Panc1 (cell line): ENCODE data around the gene DPH3. TPM values are rescaled to one million over a fixed set of nuclear protein-coding genes. Genes with fewer than 3 reads are reported as not detected.

Source experiments
- ATAC-seq: fragments of 200-7000 bp; cut with Tn5 transposase; 2 replicates; pipeline ENCODE4 v1.9.1; 2020; ENCODE audit warnings: mild to moderate bottlenecking, moderate library complexity
- BruUV-seq: library from RNA; stranded (reverse); fragments of 400-500 nt; replicated peaks from 2 replicates; lab custom pipeline; 2021; lab: Mats Ljungman, UMichigan
- CTCF ChIA-PET: fragments of 300-600 bp; sonication (Branson Sonifier 250); formaldehyde crosslinking; loops from one replicate; lab custom pipeline; 2022; ENCODE audit warnings: antibody characterized with exemption; lab: Charles Lee
- POLR2A ChIA-PET: fragments of 300-600 bp; sonication (Branson Sonifier 250); formaldehyde crosslinking; loops from one replicate; lab custom pipeline; 2022; ENCODE audit warnings: antibody characterized with exemption; lab: Charles Lee
- DNase-seq: peaks from one replicate; pipeline ENCODE4 v3.0.0-alpha.2; 2010; ENCODE audit warnings: low read depth, low spot score
- H3K27ac ChIP-seq: 2 replicates; pipeline ENCODE4 v1.5.1; 2011; ENCODE audit warnings: mild to moderate bottlenecking, low read length, inconsistent platforms
- H3K27me3 ChIP-seq: fragments of 200-500 bp; sonication (Bioruptor generic); 2 replicates; pipeline ENCODE4 v1.6.0; 2014; ENCODE audit warnings: low read length, inconsistent platforms; ENCODE audit not compliant: control insufficient read depth, insufficient read depth
- H3K36me3 ChIP-seq: fragments of 200-500 bp; sonication (Bioruptor generic); 2 replicates; pipeline ENCODE4 v1.5.1; 2014; ENCODE audit warnings: inconsistent platforms, mild to moderate bottlenecking, low read length, moderate library complexity; ENCODE audit not compliant: control insufficient read depth, insufficient read depth
- H3K4me1 ChIP-seq: 2 replicates; pipeline ENCODE4 v1.5.1; 2011; ENCODE audit warnings: inconsistent platforms, mild to moderate bottlenecking, low read length, moderate library complexity; ENCODE audit not compliant: control insufficient read depth, insufficient read depth
- H3K4me3 ChIP-seq, 2 experiments: 2 replicates each; pipeline ENCODE4 v1.5.1; 2011 to 2012; ENCODE audit warnings: low read depth in 2 of 2, low read length in 2 of 2, mild to moderate bottlenecking in 2 of 2, inconsistent platforms in 1 of 2, moderate library complexity in 1 of 2
- H3K9me3 ChIP-seq: fragments of 200-500 bp; sonication (Bioruptor generic); 2 replicates; pipeline ENCODE4 v1.5.1; 2014; ENCODE audit warnings: low read depth, mild to moderate bottlenecking, inconsistent platforms, low read length, moderate library complexity; ENCODE audit not compliant: control insufficient read depth, insufficient read depth
- CTCF ChIP-seq: fragments of 450-650 bp; IDR thresholded peaks from 2 replicates; pipeline ENCODE4 v1.5.1; 2017; ENCODE audit warnings: mild to moderate bottlenecking
- POLR2AphosphoS5 ChIP-seq: IDR thresholded peaks from 2 replicates; pipeline ENCODE4 v1.6.1; 2012; ENCODE audit warnings: mild to moderate bottlenecking, low read depth, low read length, moderate library complexity
- REST ChIP-seq, 2 experiments: IDR thresholded peaks; 2 replicates each; pipeline ENCODE4 v1.6.1; 2011 to 2012; ENCODE audit warnings: low read depth in 2 of 2, control low read depth in 1 of 2, low read length in 1 of 2, mild to moderate bottlenecking in 1 of 2, moderate library complexity in 1 of 2; ENCODE audit not compliant: insufficient read depth in 1 of 2
- SIN3A ChIP-seq: IDR thresholded peaks from 2 replicates; pipeline ENCODE4 v1.6.1; 2012; ENCODE audit warnings: low read depth, mild to moderate bottlenecking, low read length, moderate library complexity, borderline replicate concordance; ENCODE audit not compliant: insufficient read depth
- TCF7L2 ChIP-seq: IDR thresholded peaks from 2 replicates; pipeline ENCODE4 v1.6.1; 2011; ENCODE audit warnings: mild to moderate bottlenecking, low read depth, low read length, inconsistent platforms
- in situ Hi-C: cut with HindIII; loops from 2 replicates; pipeline ENCODE4 v1.10.0; 2016; ENCODE audit warnings: low sequenced_read_pairs, low pct_unique_long_range_greater_than_20kb
- intact Hi-C: fragments of 100-400 bp; cut with micrococcal nuclease; formaldehyde crosslinking; loops from one replicate; pipeline ENCODE4 v1.10.0; 2022; ENCODE audit not compliant: unreplicated experiment
- total RNA-seq: library from RNA; stranded (reverse); gene quantifications from one replicate; pipeline ENCODE4 v1.2.1, GENCODE V29; 2021; ENCODE audit not compliant: unreplicated experiment

The DPH3 gene
- total RNA-seq, 1 experiment from 2014 or later, result 16.5 TPM

- DNase-seq, result no peak
- no TSS peak for BruUV-seq
- POLR2A ChIA-PET, result no interaction called here
- CTCF ChIA-PET, result no interaction called here
- TF ChIP-seq REST (IDR thresholded peaks at IDR 0.05; ENCODE audit: insufficient read depth in 1 of 2, low read depth in 2 of 2, low read length in 1 of 2), result no peak
- Histone ChIP-seq H3K36me3 (no peaks in the 10 kb centered on the region), H3K27ac (no peak overlapping the region), H3K4me3 (no peak overlapping the region), H3K9me3 (no peaks in the 10 kb centered on the region), H3K4me1 (no peaks in the 10 kb centered on the region), H3K27me3 (no peaks in the 10 kb centered on the region)
- intact Hi-C loops, result no loop called here
- no peak for ATAC-seq
- in situ Hi-C loops, result no loop called here
Observed at GRCh38 chr3:16284633-16285032, 19.9 kb upstream of the DPH3 start.

- no peaks in the 10 kb centered on the region for H3K36me3 ChIP-seq
- intact Hi-C loops (no loop called here), in situ Hi-C loops (no loop called here)
- no peaks in the 10 kb centered on the region for H3K9me3 ChIP-seq
- ChIA-PET POLR2A (no interaction called here), CTCF (no interaction called here)
- no peak overlapping the region for H3K27ac ChIP-seq
- no peaks in the 10 kb centered on the region for H3K27me3 ChIP-seq
- ATAC-seq, result no peak
- H3K4me1 ChIP-seq, result no peaks in the 10 kb centered on the region
- no peak overlapping the region for H3K4me3 ChIP-seq
- DNase-seq, result no peak
- TF ChIP-seq TCF7L2 (no peak), CTCF (no peak), REST (IDR thresholded peaks at IDR 0.05; ENCODE audit: insufficient read depth in 1 of 2, low read depth in 2 of 2, low read length in 1 of 2) (no peak), POLR2AphosphoS5 (no peak), SIN3A (no peak)
- BruUV-seq, result no TSS peak
Observed at GRCh38 chr3:16280671-16281070, 15.9 kb upstream of the DPH3 start.
